Mammary epithelial cell (primary cell): ENCODE measurements around the gene DHX15.

Source experiments
- CTCF ChIP-seq, 2 donors: IDR thresholded peaks in 1 of 2; conservative IDR thresholded peaks in 1 of 2; 2 replicates each; pipeline ENCODE4 v1.5.1; 2011 to 2012; ENCODE audit warnings: inconsistent platforms in 2 of 2, low read length in 2 of 2, mild to moderate bottlenecking in 2 of 2, control low read depth in 1 of 2, low read depth in 1 of 2; ENCODE audit not compliant: insufficient read depth in 1 of 2; ENCODE audit errors: extremely low read depth in 1 of 2
- EZH2 ChIP-seq: IDR thresholded peaks from 2 replicates; pipeline ENCODE4 v1.6.1; 2012; ENCODE audit warnings: low read length, inconsistent platforms, borderline replicate concordance

GRCh38 chr4:24544208-24544988 lies 40.0 kb downstream of the DHX15 start:
- no peak for TF ChIP-seq CTCF (conservative IDR thresholded peaks at IDR 0.05 in 1 of 2, IDR thresholded peaks at IDR 0.05 in 1 of 2; ENCODE audit: extremely low read depth in 1 of 2, insufficient read depth in 1 of 2, low read depth in 1 of 2, low read length in 2 of 2)
- TF ChIP-seq EZH2 = no peak
